WI38 (cell line): Measurements from ENCODE around the gene CAPS.

Experiments
- H3K4me3 ChIP-seq: 2 replicates; pipeline ENCODE4 v1.5.1; 2011; ENCODE audit warnings: low read depth, mild to moderate bottlenecking, control low read depth, low read length
- TF ChIP-seq, protein P1 (sequence below): IDR thresholded peaks from 2 replicates; pipeline ENCODE4 v1.5.1; 2012; ENCODE audit warnings: low read depth, mild to moderate bottlenecking, control low read depth, low read length

CAPS gene

DNA sequence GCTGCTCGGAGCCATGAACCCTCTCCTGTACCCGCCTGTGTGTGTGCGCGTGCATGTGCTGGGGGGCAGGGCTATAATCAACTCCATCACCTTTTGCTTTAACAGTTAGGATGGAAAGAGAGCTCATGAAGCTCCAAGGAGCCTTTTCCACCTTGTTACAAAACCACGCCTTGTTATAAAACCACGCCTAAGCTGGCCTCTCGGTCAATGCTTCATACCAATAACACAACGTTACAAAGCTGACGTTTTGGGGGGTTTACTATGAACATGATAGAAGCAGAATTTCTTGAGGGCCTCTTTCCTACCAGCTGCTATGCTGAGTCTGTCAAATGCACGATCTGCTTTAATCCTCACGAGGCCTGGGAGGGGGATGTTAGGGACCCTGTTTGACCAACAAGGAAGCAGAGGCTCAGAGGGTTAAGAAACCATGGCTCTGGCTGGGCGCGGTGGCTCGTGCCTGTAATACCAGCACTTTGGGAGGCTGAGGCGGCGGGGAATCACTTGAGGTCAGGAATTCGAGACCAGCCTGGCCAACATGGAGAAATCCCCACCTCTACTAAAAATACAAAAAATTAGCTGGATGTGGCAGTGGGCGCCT, 11.9 kb downstream of the CAPS start:
- H3K4me3 ChIP-seq: no peak overlapping the region
- TF ChIP-seq, protein P1, sequence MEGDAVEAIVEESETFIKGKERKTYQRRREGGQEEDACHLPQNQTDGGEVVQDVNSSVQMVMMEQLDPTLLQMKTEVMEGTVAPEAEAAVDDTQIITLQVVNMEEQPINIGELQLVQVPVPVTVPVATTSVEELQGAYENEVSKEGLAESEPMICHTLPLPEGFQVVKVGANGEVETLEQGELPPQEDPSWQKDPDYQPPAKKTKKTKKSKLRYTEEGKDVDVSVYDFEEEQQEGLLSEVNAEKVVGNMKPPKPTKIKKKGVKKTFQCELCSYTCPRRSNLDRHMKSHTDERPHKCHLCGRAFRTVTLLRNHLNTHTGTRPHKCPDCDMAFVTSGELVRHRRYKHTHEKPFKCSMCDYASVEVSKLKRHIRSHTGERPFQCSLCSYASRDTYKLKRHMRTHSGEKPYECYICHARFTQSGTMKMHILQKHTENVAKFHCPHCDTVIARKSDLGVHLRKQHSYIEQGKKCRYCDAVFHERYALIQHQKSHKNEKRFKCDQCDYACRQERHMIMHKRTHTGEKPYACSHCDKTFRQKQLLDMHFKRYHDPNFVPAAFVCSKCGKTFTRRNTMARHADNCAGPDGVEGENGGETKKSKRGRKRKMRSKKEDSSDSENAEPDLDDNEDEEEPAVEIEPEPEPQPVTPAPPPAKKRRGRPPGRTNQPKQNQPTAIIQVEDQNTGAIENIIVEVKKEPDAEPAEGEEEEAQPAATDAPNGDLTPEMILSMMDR: no peak

GRCh38 chr19:5926641-5927440, 12.8 kb downstream of the CAPS start:
- no peak overlapping the region for H3K4me3 ChIP-seq
- TF ChIP-seq, protein P1: no peak

GRCh38 chr19:5927441-5927821, 13.4 kb downstream of the CAPS start:
- TF ChIP-seq, protein P1: no peak
- H3K4me3 ChIP-seq: no peak overlapping the region

DNA sequence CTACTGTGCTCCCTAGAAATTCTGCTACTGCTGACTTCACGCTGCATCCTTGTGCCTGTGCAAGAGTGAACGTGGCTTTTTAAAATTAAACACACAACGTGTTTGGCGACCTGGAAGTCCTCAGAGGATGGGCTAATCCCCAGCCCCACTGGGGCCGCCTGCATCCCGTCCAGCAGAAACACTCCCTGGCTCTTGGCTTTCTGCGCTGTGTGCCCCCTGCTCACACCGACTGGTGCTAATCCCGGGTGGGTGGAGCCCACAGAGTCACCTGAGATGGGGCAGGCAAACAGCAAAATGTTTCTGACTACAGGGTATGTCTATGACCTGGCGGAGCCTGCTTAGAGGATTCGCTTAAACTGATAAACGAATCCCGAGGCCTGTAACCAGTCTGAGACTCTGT, 15.1 kb downstream of the CAPS start:
- no peak overlapping the region for H3K4me3 ChIP-seq
- TF ChIP-seq, protein P1: no peak

GRCh38 chr19:5929625-5930024, 15.6 kb downstream of the CAPS start:
- no peak overlapping the region for H3K4me3 ChIP-seq
- TF ChIP-seq, protein P1: no peak

- TF ChIP-seq, protein P1: no peak
- no peak overlapping the region for H3K4me3 ChIP-seq
Measured at GRCh38 chr19:5931251-5931650, 17.2 kb downstream of the CAPS start.

- TF ChIP-seq, protein P1: no peak
- no peak overlapping the region for H3K4me3 ChIP-seq
Measured at GRCh38 chr19:5932146-5932545, 18.1 kb downstream of the CAPS start.
